IPS-11a (cell line): Measurements from ENCODE around the gene WASL.
"Not testable (repeated sequence)": the region's sequence is repeated elsewhere in the genome, so short reads cannot be mapped to it uniquely, and the experiment has no call there.

Source experiments
- H3K4me3 ChIP-seq: one replicate; pipeline ENCODE4 v1.5.1; 2013; ENCODE audit warnings: low read depth, low read length, control low read depth

Gene WASL

GRCh38 chr7:123748734-123749536, at the start of gene WASL:
Gene WASL (minus strand): TSS chr7:123749003. CDS start chr7:123748734, 269 bp downstream.
- H3K4me3 ChIP-seq: peak within 1 kb of the TSS; percentile 91

- H3K4me3 ChIP-seq: no peak overlapping the region
Measured at GRCh38 chr7:123797673-123798531, 49.1 kb upstream of the WASL start.

- no peak overlapping the region for H3K4me3 ChIP-seq
Measured at GRCh38 chr7:123796568-123796967, 47.8 kb upstream of the WASL start.

DNA sequence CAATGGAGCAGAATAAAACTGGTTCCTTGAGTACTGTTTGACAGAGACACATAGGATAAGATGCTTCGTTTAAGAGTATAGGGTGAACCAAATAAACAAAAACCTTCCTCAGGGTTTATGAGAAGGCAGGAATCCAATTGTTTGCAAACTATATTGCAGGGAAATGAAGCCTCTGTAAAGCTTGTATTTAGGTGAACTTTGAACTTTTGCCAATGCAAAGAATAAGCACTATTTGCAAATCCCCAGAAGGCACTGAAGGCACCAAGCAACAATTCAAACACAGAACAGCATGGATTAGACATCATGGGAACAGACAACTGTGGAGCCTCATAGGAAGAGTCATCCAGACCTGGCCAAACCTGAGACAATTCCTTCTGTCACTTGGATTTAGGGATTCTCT, 47.1 kb upstream of the WASL start:
- H3K4me3 ChIP-seq: no peak overlapping the region

GRCh38 chr7:123795116-123795515, 46.3 kb upstream of the WASL start:
- not testable (repeated sequence) for H3K4me3 ChIP-seq

DNA sequence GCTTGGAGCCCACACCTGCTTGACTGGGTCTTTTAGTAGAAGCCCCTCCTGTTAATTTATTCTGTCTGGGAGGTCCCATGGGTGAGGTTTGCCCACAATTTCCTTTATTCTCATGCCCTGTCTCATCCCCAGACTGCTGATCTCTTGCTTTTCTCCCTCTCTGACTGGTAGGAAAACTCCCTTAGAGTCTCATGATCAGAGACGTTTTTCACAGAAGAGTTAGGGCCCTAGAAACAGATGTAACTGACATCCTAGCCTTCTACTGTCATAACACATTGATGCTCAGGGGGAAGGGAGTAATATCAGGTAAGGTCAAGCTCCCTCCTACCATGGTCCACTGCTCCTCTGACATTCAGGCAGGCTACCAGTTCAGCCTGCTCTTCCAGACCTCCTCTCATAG, 43.7 kb upstream of the WASL start:
- H3K4me3 ChIP-seq: no peak overlapping the region

DNA sequence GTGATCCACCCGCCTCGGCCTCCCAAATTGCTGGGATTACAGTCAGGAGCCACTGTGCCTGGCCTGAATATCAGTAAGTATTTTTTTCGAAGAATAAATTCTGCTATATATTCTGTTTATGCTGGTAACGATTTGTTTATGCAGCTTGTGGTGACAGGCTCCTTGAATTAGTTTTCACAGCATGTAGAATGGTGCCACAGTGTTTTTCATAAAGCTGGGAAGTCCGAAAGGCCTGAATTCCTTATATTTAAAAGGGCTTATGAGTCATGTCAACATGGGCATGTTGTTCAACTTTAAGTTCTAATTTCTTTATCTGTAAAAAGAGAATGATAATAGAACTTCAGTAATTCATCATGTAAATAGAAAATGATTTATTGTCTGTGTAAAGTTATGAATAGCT, 42.2 kb upstream of the WASL start:
- no peak overlapping the region for H3K4me3 ChIP-seq

DNA sequence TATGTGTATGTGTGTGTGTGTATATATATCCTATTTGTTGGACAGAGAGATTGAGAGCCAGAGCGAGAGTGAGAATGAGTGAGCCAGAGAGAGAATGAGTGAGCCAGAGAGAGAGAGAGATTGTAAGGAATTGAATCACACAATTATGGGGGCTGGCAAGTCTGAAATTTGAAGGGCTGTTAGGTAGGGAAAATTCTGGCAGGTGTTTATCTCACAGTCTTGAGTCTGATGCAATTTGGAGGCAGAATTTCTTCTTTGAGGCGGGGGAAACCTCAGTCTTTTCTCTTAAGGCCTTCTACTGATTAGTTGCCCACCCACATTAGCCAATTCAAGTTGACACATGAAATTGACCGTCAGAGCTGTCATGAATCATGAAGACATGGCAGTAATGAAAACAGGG, 41.0 kb upstream of the WASL start:
- no peak overlapping the region for H3K4me3 ChIP-seq

- no peak overlapping the region for H3K4me3 ChIP-seq
Measured at GRCh38 chr7:123789206-123789784, 40.5 kb upstream of the WASL start.

GRCh38 chr7:123788584-123788983, 39.8 kb upstream of the WASL start:
- H3K4me3 ChIP-seq: no peak overlapping the region

GRCh38 chr7:123787220-123788007, 38.6 kb upstream of the WASL start:
- H3K4me3 ChIP-seq: no peak overlapping the region

GRCh38 chr7:123784263-123784662, 35.5 kb upstream of the WASL start:
- H3K4me3 ChIP-seq: no peak overlapping the region

DNA sequence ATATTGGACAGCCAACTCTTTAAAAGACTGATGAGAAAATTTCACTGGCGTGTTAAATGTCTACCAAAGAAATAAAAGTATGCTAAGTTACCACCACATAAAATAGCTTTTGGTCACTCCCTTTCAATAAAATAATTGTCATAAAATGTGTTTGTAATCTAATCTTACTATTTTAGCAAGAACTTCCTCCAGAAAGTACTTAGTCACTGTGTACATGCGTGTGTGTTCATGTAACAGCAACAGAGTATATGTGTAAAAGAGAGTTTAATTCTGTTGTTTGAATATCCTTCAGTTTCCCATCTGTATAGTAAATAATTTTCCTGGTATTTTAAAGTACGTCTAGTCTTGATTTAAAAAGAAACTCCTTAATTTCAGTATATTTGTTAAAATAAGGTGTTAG, 35.0 kb upstream of the WASL start:
- no peak overlapping the region for H3K4me3 ChIP-seq

GRCh38 chr7:123782071-123782798, 33.4 kb upstream of the WASL start:
- no peak overlapping the region for H3K4me3 ChIP-seq

DNA sequence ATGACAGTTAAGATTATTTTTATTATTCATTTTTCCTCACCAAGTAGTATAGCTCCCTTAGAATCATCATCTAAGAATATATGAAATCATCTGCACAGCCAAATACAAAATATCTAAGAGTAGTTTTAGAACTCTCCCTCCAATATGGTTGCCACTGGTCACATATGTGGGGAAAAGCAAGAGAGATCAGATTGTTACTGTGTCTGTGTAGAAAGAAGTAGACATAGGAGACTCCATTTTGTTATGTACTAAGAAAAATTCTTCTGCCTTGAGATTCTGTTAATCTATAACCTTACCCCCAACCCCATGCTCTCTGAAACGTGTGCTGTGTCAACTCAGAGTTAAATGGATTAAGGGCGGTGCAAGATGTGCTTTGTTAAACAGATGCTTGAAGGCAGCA, 31.7 kb upstream of the WASL start:
- not testable (repeated sequence) for H3K4me3 ChIP-seq

- H3K4me3 ChIP-seq: no peak overlapping the region
Measured at GRCh38 chr7:123774496-123774895, 25.7 kb upstream of the WASL start.

- H3K4me3 ChIP-seq: no peak overlapping the region
Measured at GRCh38 chr7:123773481-123773880, 24.7 kb upstream of the WASL start.

- no peak overlapping the region for H3K4me3 ChIP-seq
Measured at GRCh38 chr7:123772652-123773051, 23.8 kb upstream of the WASL start.

DNA sequence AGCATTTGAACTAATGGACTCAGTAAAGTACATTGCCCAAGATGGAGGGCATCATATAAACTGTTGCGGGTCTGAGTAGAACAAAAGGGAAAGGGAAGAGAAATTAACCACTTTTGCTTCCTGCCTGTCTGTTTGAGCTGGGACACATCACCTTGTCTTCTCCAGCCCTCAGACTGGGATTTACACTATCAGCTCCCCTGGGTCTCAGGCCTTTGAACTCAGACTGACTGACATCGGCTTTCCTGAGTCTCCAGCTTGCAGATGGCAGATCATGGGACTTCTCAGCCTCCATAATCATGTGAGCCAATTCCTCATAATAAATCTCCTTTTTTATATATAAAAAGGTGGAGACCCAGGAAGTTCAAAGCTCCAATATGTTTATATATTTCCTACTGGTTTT, 23.0 kb upstream of the WASL start:
- H3K4me3 ChIP-seq: no peak overlapping the region

GRCh38 chr7:123771256-123771655, 22.5 kb upstream of the WASL start:
- H3K4me3 ChIP-seq: no peak overlapping the region
